Skin of body (tissue), 2 donors: ENCODE data around the gene PELI2. TPM values are rescaled to one million over a fixed set of nuclear protein-coding genes. Genes with fewer than 3 reads are reported as not detected.

ENCODE experiments used
- DNase-seq: peaks from one replicate; lab custom pipeline; 2025; lab: John Stamatoyannopoulos, UW
- total RNA-seq: library from RNA; depleted of rRNA; stranded (reverse); fragments of >200 nt; gene quantifications from one replicate; pipeline ENCODE4 v1.2.3, GENCODE V29; 2014

Gene PELI2
- total RNA-seq, 1 donor from 2014 or later: 22.5 TPM

DNA sequence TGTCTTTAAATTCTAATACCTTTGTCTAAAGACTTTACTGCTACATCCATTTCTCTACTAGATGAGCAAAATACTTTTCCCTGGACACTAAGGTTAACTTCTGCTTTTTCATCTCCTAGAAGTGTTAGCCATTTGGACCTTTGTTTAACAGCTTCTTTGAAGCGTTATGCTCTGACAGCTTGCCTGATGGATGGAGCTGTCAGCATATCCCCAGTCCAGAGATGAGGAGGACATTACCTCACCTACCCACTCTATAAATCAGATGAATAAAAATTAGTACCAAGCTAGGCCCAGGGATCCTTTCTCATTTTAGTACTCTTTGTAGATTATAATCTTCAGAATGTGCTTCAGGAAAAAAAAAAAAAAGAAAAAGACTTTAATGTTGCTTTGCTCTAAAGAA, 222.7 kb downstream of the PELI2 start:
- DNase-seq: no peak

DNA sequence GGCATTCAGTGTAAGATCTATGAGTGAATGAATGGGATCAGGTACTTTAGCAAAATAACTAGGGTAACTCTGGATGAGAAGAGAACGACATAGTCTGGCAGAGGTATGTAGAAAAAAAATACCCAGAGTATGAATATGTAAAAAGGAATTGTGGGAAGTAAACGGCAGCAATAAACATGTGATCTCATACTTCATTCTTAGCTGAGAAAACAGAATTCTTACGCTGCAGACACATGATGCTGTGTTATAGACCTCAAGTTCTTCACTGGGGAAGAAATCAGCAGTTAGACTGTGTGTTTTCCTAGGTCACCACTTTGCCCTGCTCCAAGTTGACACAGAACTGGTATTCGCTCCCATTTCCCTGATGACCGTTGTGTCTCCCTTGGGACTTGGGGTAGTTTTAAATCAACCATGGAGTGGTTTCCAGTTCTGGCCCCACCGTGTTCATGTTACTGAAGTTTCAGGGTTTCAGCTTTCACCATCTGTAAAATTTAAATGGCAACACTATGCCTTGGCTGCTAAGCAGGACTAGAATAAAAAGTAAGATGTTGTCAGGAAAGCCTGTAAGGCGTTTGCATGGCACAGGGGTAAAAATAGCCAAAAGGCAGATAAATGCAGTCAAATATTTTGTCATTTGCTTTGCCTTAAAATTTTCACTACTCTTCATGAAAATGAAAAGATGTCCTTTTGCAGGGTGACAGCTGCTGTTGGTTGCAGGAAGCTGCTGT, 223.7 kb downstream of the PELI2 start:
- peak; percentile 23 for DNase-seq

DNA sequence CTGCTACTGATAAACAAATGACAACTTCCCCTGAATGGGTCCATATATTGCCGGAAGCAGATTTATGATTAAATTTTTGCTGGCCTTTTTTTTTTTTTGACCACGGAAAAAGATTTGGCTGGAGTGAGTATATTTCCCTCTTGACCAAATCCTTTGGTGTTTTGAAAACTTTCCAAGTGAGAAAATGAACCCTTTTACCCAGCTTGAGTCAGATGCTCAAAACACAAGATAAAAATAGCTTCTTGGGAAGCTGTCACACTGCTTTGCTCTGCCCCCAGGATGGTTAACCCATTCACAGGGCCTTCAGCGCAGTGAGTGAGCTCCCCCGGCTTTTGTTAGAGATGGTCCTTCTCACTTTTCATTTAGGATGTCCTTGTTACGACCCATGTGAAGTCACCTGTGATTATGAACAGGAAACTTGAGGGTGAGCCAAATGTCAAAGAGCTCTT, 224.3 kb downstream of the PELI2 start:
- DNase-seq: no peak

DNA sequence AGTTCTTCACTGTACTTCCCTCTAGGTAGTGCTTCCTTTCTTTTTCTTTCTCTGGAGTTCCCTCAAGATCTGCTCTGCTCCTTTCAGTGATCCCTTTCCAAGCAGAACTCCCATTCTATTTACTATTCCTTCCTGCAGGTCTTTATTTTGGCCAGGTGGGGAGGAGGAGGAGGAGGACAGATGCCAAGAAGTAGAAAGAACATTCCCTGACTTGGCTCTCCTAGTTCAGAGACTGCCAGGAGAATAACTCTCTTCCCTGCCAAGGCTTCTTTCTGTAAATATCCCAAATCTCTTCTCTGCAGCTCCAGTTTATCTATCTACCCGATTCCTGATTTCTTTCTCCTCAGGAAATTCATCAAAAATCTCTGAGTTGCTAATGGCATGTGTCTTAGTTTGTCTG, 231.7 kb downstream of the PELI2 start:
- DNase-seq: no peak
